NCI-H2029 (cell line): Measurements from ENCODE around the gene OSBPL8.
A peak's percentile ranks its signal among the peaks of the same experiment; 100 is the strongest.

Experiments used
- DNase-seq: peaks from one replicate; lab custom pipeline; 2025; lab: John Stamatoyannopoulos, UW

The OSBPL8 gene

GRCh38 chr12:76559400-76560085 lies at the start of gene OSBPL8:
Gene OSBPL8 (minus strand): TSS chr12:76559771. CDS start chr12:76487551, 72,220 bp downstream.
- peak; percentile 91 for DNase-seq

GRCh38 chr12:76608070-76608469 lies 48.5 kb upstream of the OSBPL8 start:
- DNase-seq, result no peak

- DNase-seq, result no peak
Observed at GRCh38 chr12:76595056-76595455, 35.5 kb upstream of the OSBPL8 start.

GRCh38 chr12:76591476-76591875 lies 31.9 kb upstream of the OSBPL8 start:
- DNase-seq, result no peak

DNA sequence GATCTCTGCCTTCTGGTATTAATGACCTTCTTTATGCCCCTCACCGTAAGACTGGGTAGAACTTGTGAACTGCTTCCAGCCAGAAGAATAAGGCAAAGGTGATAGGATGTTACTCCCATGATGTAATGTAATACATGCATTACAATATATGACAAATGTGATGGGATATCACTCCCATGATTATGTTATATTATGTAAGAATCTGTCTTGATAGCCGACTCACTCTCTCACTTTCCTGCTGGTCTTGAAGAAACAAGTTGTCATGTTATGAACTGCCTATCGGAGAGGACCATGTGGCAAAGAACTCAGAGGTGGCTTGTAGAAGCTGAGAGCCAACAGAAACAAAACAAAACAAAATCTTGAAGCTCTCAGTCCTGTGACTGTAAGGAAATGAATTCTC lies 30.6 kb upstream of the OSBPL8 start:
- DNase-seq, result no peak

DNA sequence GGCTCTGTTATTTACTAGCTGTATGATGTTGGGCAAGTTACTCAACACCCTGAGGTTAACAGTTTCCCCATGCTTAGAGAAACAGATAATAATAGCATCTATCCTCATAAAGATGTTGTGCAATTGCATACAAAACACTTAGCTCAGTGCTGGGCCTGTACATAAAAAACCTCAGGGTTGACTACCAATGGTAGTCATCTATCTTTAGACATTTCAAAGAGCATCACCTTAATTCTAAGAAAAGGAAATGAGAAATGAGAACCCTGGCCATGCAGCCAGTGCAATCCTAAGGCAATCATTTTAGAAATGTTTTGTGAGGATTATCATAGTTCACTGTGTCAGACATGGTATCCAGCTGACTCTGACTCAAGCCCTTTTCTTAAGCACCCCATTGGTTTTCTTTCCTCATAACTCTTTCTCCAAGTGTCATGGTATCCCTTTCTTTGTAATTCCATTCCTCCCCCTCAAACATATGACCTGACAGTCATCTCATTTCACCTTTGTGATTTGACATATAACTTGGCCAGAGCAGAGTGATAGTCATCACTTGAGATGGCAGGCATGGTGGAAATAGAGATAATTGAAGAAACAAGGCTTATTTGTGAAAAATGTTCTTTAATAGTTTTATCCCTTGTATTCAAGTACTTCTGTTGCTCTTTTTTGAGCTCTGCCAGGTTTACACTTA lies 29.5 kb upstream of the OSBPL8 start:
- DNase-seq, result no peak

- DNase-seq, result no peak
Observed at GRCh38 chr12:76587428-76588178, 28.0 kb upstream of the OSBPL8 start.

DNA sequence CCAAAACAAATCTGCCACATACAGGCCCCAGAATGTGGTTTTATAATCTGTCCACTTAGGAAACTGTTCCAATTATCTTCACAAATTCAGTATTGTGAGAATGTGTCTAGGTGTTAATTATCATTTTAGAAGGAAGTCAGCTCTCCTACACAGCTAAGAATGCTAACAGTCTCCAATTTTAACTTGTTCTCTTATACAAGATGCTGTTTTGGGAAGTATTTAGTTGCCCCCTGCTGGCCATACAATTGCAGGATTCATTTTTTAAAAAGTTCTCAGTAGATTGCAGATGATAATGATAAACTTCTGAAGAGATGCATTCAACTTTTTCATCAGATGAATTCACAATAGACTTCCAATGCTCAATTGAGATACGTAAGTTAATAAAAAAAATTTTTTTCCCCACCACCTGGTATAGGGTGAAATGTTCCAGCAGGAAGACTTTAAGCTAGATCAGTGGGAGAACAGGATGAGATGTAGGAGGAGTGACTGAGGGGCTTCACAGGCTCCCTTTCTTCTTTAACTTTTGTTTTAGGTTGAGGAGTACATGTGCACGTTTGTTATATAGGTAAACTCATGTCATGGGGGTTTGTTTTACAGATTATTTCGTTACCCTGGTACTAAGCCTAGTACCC lies 27.3 kb upstream of the OSBPL8 start:
- DNase-seq, result peak; percentile 6

DNA sequence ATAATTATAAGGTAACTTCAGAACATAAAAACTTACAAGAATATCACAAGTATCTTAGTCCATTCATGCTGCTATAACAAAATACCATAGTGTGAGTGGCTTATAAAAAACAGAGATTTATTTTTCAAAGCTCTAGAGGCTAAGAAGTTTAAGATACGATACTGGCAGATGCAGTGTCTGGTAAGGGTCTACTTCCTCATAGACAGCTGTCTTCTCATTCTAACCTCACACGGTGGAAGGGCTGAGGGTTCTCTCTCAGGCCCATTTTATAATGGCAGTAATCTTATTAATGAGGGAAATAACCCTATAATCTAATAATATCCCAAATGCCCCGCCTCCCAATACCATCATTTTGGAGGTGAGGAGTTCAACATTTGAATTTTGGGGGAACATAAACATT lies 23.7 kb upstream of the OSBPL8 start:
- DNase-seq, result no peak

- DNase-seq, result no peak
Observed at GRCh38 chr12:76573840-76574373, 14.3 kb upstream of the OSBPL8 start.

DNA sequence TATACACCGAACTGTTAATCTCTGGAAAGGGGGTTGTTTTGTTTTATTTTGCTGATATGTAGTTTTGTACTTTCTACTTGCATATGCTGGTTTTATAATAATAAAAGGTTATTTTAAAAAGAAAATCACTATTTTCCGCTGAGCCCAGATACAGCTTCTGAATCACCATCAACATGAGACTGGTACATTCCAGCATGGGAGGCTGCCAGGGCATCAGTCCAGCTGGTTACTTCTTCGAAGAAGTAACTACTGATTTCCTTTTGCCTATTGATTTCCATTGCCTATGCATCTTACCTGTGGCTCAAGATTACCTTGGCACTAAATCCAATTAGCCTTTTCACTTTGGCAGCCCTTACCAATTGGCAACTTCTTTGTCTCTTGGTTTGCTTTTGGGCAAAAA lies 11.7 kb upstream of the OSBPL8 start:
- no peak for DNase-seq

GRCh38 chr12:76569685-76570604 lies 10.4 kb upstream of the OSBPL8 start:
- no peak for DNase-seq

- DNase-seq, result no peak
Observed at GRCh38 chr12:76568888-76569551, 9.4 kb upstream of the OSBPL8 start.

GRCh38 chr12:76568130-76568529 lies 8.6 kb upstream of the OSBPL8 start:
- DNase-seq, result no peak

DNA sequence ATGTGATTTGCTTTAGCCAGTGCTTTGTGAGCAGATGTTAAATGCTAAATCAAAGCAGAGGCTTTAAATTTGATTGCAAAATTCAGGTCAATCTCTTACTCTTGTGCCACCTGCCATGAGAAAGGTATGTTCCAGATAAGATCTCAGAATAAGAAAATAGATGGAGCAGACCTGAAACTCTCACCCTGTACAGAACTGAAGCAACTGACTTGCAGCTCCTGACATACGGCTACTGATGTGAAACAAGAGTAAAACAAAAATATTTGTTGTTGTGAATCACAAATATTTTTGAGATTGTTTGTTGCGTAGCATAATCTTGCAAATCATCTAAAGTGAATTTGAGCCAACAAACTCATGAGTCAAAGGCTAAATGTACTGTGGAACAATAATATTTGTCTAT lies 3.5 kb upstream of the OSBPL8 start:
- DNase-seq, result no peak

DNA sequence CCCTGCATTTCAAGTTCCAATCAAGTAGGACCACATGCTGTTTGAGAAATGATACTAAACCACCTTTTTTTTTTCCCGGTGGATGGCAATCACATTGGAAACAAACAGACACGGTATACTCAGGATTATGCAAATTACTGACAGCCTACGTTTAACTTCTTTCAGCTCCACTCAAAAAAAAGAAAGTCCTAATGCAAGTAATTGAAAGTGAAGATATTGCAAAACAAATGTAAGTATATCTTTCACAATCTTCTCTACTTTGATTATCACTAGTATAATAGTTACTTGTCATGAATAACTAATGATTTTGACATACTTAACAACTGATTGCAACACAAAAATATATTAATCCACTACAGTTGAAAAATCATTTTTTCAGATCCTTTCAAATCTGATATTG lies 2.6 kb upstream of the OSBPL8 start:
- DNase-seq, result no peak

GRCh38 chr12:76560086-76560491 lies 518 bp upstream of the OSBPL8 start:
- no peak for DNase-seq

GRCh38 chr12:76558684-76559399 lies 729 bp downstream of the OSBPL8 start:
- no peak for DNase-seq

GRCh38 chr12:76556368-76556767 lies 3.2 kb downstream of the OSBPL8 start:
- no peak for DNase-seq

DNA sequence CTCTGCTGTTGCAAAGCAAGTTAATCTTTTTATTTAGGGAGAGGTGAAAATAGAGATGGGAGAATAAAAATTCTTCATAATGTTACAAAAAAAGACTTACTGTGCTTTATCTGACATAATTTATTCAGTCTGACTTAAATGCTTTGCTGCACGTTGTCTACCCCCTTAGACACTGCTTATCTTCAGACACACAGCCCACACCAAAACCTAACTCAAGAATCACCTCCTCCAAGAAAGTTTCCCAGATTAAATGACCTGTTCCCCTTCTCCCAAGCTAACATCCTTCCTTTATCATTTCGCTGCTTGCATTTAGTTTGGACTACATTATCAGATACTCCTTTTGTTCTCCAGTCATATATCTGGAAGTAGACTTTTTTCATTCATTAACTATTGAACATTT lies 3.8 kb downstream of the OSBPL8 start:
- DNase-seq, result no peak
